Choroid plexus epithelial cell (primary cell): ENCODE measurements around the gene COL5A1.

Experiments used
- DNase-seq: peaks from one replicate; pipeline ENCODE4 v3.0.0-alpha.2; 2010; ENCODE audit warnings: low read depth
- H3K4me3 ChIP-seq: 2 replicates; pipeline ENCODE4 v1.5.1; 2011; ENCODE audit warnings: low read depth, mild to moderate bottlenecking, control low read depth, low read length, moderate library complexity
- CTCF ChIP-seq: conservative IDR thresholded peaks from 2 replicates; pipeline ENCODE4 v1.5.1; 2011; ENCODE audit warnings: low read depth, mild to moderate bottlenecking, control low read depth, inconsistent platforms, low read length, moderate library complexity

The COL5A1 gene

GRCh38 chr9:134747951-134748489 lies 106.4 kb downstream of the COL5A1 start:
- DNase-seq: no peak
- H3K4me3 ChIP-seq: no peak overlapping the region
- no peak for TF ChIP-seq CTCF

GRCh38 chr9:134748591-134748990 lies 107.0 kb downstream of the COL5A1 start:
- no peak overlapping the region for H3K4me3 ChIP-seq
- no peak for DNase-seq
- TF ChIP-seq CTCF: no peak

- no peak for DNase-seq
- TF ChIP-seq CTCF: no peak
- H3K4me3 ChIP-seq: no peak overlapping the region
These were observed 109.0 kb downstream of the COL5A1 start for GRCh38 chr9:134750450-134751155.

GRCh38 chr9:134751622-134752021 lies 110.0 kb downstream of the COL5A1 start:
- TF ChIP-seq CTCF: no peak
- no peak overlapping the region for H3K4me3 ChIP-seq
- no peak for DNase-seq

- TF ChIP-seq CTCF: no peak
- H3K4me3 ChIP-seq: no peak overlapping the region
- DNase-seq: no peak
These were observed 111.0 kb downstream of the COL5A1 start for GRCh38 chr9:134752471-134753168.

- no peak for DNase-seq
- H3K4me3 ChIP-seq: no peak overlapping the region
- TF ChIP-seq CTCF: no peak
These were observed 111.6 kb downstream of the COL5A1 start for GRCh38 chr9:134753191-134753590.
